ENCODE data around the gene GIN1. TPM values are rescaled to one million over a fixed set of nuclear protein-coding genes. Genes with fewer than 3 reads are reported as not detected.

GIN1 gene
- total RNA-seq, 1 experiment from 2014 or later: 5.7 TPM

DNA sequence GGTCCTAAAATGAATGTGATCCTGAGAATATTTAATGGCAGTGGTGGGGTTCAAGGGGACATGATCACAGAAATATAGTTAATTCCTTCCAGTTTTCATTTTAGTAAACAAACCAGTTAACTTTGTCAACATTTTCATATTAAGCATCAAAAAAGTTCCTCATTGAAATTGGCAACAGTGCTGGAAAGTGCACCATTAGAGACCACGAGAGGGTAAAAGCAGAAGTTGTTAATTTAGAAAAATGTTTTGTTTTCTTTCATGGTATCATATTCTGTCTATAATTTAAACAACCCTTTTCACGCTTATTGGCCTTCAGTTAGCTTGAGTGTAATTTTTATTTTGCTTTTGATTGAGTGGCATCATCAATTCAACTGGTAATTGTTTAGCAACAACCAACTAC, 11.9 kb downstream of the GIN1 start (continued):
- TF ChIP-seq, protein P1, sequence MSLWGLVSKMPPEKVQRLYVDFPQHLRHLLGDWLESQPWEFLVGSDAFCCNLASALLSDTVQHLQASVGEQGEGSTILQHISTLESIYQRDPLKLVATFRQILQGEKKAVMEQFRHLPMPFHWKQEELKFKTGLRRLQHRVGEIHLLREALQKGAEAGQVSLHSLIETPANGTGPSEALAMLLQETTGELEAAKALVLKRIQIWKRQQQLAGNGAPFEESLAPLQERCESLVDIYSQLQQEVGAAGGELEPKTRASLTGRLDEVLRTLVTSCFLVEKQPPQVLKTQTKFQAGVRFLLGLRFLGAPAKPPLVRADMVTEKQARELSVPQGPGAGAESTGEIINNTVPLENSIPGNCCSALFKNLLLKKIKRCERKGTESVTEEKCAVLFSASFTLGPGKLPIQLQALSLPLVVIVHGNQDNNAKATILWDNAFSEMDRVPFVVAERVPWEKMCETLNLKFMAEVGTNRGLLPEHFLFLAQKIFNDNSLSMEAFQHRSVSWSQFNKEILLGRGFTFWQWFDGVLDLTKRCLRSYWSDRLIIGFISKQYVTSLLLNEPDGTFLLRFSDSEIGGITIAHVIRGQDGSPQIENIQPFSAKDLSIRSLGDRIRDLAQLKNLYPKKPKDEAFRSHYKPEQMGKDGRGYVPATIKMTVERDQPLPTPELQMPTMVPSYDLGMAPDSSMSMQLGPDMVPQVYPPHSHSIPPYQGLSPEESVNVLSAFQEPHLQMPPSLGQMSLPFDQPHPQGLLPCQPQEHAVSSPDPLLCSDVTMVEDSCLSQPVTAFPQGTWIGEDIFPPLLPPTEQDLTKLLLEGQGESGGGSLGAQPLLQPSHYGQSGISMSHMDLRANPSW (CRISPR knock-in tag; conservative IDR thresholded peaks at IDR 0.05; ENCODE audit: low read depth): no peak
- TF ChIP-seq PRRX2 (CRISPR knock-in tag; IDR thresholded peaks at IDR 0.05): no peak
- TF ChIP-seq EMX1 (CRISPR knock-in tag; IDR thresholded peaks at IDR 0.05): no peak
- no peak for TF ChIP-seq CREB1 (CRISPR knock-in tag; IDR thresholded peaks at IDR 0.05)
- TF ChIP-seq NR1H2 (CRISPR knock-in tag; IDR thresholded peaks at IDR 0.05): no peak
- TF ChIP-seq, protein P2, sequence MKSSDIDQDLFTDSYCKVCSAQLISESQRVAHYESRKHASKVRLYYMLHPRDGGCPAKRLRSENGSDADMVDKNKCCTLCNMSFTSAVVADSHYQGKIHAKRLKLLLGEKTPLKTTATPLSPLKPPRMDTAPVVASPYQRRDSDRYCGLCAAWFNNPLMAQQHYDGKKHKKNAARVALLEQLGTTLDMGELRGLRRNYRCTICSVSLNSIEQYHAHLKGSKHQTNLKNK (CRISPR knock-in tag; IDR thresholded peaks at IDR 0.05): no peak
- no peak for TF ChIP-seq SMAD3 (CRISPR knock-in tag; IDR thresholded peaks at IDR 0.05; ENCODE audit: borderline replicate concordance)
- no peak for TF ChIP-seq ELF4 (CRISPR knock-in tag; IDR thresholded peaks at IDR 0.05; ENCODE audit: low read depth)
- TF ChIP-seq SP1 (CRISPR knock-in tag; conservative IDR thresholded peaks at IDR 0.05): no peak

DNA sequence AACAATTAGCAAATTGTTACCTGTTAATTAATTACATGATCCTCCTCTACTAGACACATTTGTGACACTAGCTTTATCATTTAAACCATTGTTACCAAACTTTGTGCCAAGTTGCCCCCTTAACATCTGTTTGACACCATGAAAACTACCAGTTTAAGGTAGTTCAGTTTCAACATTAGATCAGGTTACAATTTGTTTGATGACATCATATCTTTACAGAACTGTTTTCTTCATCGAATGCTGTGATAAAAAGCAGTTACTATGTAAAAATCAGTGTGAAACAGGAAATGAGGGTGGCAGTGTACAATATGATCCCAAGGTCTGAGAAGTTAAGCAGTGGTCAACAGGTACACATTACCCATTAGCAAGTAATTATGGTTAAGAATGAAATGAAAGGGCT, 17.7 kb downstream of the GIN1 start:
- peaks cover 4% of the 10 kb centered on the region; the same call in 1 of the 2 replicates for H3K36me3 Mint-ChIP-seq
- H3K4me3 Mint-ChIP-seq: no peak overlapping the region
- no peak for TF ChIP-seq ZNF219 (CRISPR knock-in tag; IDR thresholded peaks at IDR 0.05; ENCODE audit: borderline replicate concordance)
- TF ChIP-seq TEAD1 (CRISPR knock-in tag; IDR thresholded peaks at IDR 0.05): no peak
- no peak for TF ChIP-seq NFATC4 (CRISPR knock-in tag; IDR thresholded peaks at IDR 0.05)
- no peak for ATAC-seq
- POLR2A ChIA-PET: interaction anchor here (1.0 kb wide), 1 partner anchor 18 kb away, joined by 3 read pairs; the partner anchor contains the start of genes GIN1 and PPIP5K2
- H3K4me1 Mint-ChIP-seq: no peaks in the 10 kb centered on the region
- no peak overlapping the region for H3K27ac Mint-ChIP-seq
- no peak for DNase-seq (ENCODE audit: low spot score)
- H3K9me3 Mint-ChIP-seq: no peaks in the 10 kb centered on the region
- H3K27me3 Mint-ChIP-seq (ENCODE audit: low read depth): no peaks in the 10 kb centered on the region
- CTCF ChIA-PET: no interaction called here

DNA sequence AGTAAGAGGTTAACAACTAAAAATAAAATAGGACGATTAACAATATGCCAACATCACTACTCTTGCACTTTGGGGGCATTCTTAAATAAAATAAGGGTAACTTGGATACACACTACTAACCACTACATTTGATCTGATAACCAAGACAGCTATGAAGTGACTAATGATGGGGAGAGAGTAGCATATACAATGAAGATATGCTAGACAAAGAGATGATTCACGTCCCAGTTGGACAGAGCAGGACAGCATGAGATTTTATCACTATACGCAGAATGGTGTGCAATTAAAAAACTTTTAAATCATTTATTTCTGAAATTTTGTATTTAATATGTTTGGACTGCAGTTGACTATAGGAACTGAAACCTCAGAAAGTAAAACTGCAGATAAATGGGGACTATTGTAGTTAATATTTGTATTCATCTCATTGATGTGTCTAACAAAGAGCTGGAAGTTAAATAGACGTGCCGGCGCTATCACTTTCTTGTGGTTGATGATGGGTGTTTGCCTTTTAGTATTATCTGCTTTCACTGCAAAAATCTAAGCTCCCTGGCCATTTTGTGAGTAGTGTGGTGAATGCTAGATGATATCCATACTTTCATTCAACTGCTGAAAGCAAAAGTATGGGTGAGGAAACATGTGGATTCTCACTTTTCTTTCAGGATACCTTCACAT, 18.7 kb downstream of the GIN1 start:
- no peaks in the 10 kb centered on the region for H3K4me1 Mint-ChIP-seq
- TF ChIP-seq, protein P3, sequence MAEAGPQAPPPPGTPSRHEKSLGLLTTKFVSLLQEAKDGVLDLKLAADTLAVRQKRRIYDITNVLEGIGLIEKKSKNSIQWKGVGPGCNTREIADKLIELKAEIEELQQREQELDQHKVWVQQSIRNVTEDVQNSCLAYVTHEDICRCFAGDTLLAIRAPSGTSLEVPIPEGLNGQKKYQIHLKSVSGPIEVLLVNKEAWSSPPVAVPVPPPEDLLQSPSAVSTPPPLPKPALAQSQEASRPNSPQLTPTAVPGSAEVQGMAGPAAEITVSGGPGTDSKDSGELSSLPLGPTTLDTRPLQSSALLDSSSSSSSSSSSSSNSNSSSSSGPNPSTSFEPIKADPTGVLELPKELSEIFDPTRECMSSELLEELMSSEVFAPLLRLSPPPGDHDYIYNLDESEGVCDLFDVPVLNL (CRISPR knock-in tag; IDR thresholded peaks at IDR 0.05; ENCODE audit: borderline replicate concordance, low read depth): no peak
- TF ChIP-seq TEAD4 (CRISPR knock-in tag; IDR thresholded peaks at IDR 0.05) (no peak), SMAD3 (CRISPR knock-in tag; IDR thresholded peaks at IDR 0.05; ENCODE audit: borderline replicate concordance) (no peak), SOX15 (CRISPR knock-in tag; IDR thresholded peaks at IDR 0.05) (no peak), SP1 (CRISPR knock-in tag; conservative IDR thresholded peaks at IDR 0.05) (no peak), ETV6 (CRISPR knock-in tag; IDR thresholded peaks at IDR 0.05) (no peak), ELF4 (CRISPR knock-in tag; IDR thresholded peaks at IDR 0.05; ENCODE audit: low read depth) (no peak)
- TF ChIP-seq, protein P4, sequence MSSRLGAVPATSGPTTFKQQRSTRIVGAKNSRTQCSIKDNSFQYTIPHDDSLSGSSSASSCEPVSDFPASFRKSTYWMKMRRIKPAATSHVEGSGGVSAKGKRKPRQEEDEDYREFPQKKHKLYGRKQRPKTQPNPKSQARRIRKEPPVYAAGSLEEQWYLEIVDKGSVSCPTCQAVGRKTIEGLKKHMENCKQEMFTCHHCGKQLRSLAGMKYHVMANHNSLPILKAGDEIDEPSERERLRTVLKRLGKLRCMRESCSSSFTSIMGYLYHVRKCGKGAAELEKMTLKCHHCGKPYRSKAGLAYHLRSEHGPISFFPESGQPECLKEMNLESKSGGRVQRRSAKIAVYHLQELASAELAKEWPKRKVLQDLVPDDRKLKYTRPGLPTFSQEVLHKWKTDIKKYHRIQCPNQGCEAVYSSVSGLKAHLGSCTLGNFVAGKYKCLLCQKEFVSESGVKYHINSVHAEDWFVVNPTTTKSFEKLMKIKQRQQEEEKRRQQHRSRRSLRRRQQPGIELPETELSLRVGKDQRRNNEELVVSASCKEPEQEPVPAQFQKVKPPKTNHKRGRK (CRISPR knock-in tag; IDR thresholded peaks at IDR 0.05; ENCODE audit: borderline replicate concordance): no peak
- TF ChIP-seq, protein P5, sequence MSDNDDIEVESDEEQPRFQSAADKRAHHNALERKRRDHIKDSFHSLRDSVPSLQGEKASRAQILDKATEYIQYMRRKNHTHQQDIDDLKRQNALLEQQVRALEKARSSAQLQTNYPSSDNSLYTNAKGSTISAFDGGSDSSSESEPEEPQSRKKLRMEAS (CRISPR knock-in tag; IDR thresholded peaks at IDR 0.05): no peak
- POLR2A ChIA-PET: no interaction called here
- no peak overlapping the region for H3K4me3 Mint-ChIP-seq
- H3K9me3 Mint-ChIP-seq: no peaks in the 10 kb centered on the region
- no peaks in the 10 kb centered on the region for H3K27me3 Mint-ChIP-seq (ENCODE audit: low read depth)
- H3K36me3 Mint-ChIP-seq: peaks cover 4% of the 10 kb centered on the region; the same call in 1 of the 2 replicates
- CTCF ChIA-PET: no interaction called here
- no peak for DNase-seq (ENCODE audit: low spot score)
- no peak for ATAC-seq
- no peak overlapping the region for H3K27ac Mint-ChIP-seq
